HepG2 (cell line): ENCODE results near the gene PLOD3. TPM values are rescaled to one million over a fixed set of nuclear protein-coding genes. Genes with fewer than 3 reads are reported as not detected.

ENCODE experiments used
- ATAC-seq: fragments of 200-7000 bp; cut with Tn5 transposase; 3 replicates; pipeline ENCODE4 v1.9.1; 2020; ENCODE audit warnings: mild to moderate bottlenecking, moderate library complexity
- BruUV-seq: library from RNA; stranded (reverse); fragments of 400-500 nt; replicated peaks from 2 replicates; lab custom pipeline; 2021; lab: Mats Ljungman, UMichigan
- CTCF ChIA-PET: fragments of 300-600 bp; formaldehyde crosslinking; extraction: SDS; loops from one replicate; lab custom pipeline; 2021; ENCODE audit warnings: low total read pairs, inconsistent platforms, low intra/inter-chr PET ratio; lab: Yijun Ruan, JAX
- POLR2A ChIA-PET: fragments of 350-600 bp; sonication (Branson Sonifier 250); formaldehyde crosslinking; loops from one replicate; lab custom pipeline; 2020; ENCODE audit warnings: antibody characterized with exemption, inconsistent platforms; lab: Yijun Ruan, JAX
- DNase-seq: peaks from one replicate; pipeline ENCODE4 v3.0.0-alpha.2; 2015; ENCODE audit warnings: low spot score
- FAIRE-seq: peaks from 3 replicates; lab custom pipeline; 2011; peaks lifted over from hg19 to GRCh38; lab: Jason Lieb, UNC
- H2AFZ ChIP-seq: one replicate; pipeline ENCODE4 v1.6.1; 2011; ENCODE audit warnings: low read length, inconsistent platforms
- H3K27ac ChIP-seq: fragments of 300-600 bp; 3 replicates; pipeline ENCODE4 v1.8.0; 2011; ENCODE audit warnings: mixed run types, mild to moderate bottlenecking, mixed read lengths, low read length, inconsistent platforms; ENCODE audit not compliant: insufficient read depth; ENCODE audit errors: extremely low read length
- H3K27me3 ChIP-seq, 2 experiments: fragments of 200-600 bp in 1 of 2; 2 replicates in 1 of 2; 3 replicates in 1 of 2; pipeline versions ENCODE4 v1.6.0 to v1.8.0; 2011; ENCODE audit warnings: low read length in 2 of 2, mild to moderate bottlenecking in 2 of 2, moderate library complexity in 2 of 2, inconsistent platforms in 1 of 2; ENCODE audit not compliant: insufficient read depth in 2 of 2, control insufficient read depth in 1 of 2
- H3K36me3 ChIP-seq, 2 experiments: fragments of 200-600 bp in 1 of 2; replicated peaks in 1 of 2; 2 replicates in 1 of 2; 3 replicates in 1 of 2; pipeline versions ENCODE4 v1.5.1 to v1.8.0; 2011; ENCODE audit warnings: low read length in 2 of 2, inconsistent platforms in 1 of 2; ENCODE audit not compliant: insufficient read depth in 2 of 2, control insufficient read depth in 1 of 2
- H3K4me1 ChIP-seq: 2 replicates; pipeline ENCODE4 v1.5.1; 2012; ENCODE audit warnings: low read length, inconsistent platforms; ENCODE audit not compliant: insufficient read depth
- H3K4me2 ChIP-seq: 2 replicates; pipeline ENCODE4 v1.6.0; 2011; ENCODE audit warnings: low read depth, low read length, inconsistent platforms
- H3K4me3 ChIP-seq, 3 experiments: fragments of 200-600 bp in 1 of 3; sonication (generic), shearing (Covaris generic) in 1 of 3; replicated peaks in 1 of 3; 2 replicates each; pipeline ENCODE4 v1.5.1; 2011 to 2016; ENCODE audit warnings: low read length in 3 of 3, inconsistent platforms in 2 of 3, low read depth in 2 of 3, mild to moderate bottlenecking in 2 of 3, control low read depth in 1 of 3, mixed read lengths in 1 of 3; ENCODE audit not compliant: insufficient read depth in 1 of 3
- H3K79me2 ChIP-seq: one replicate; pipeline ENCODE4 v1.6.1; 2011; ENCODE audit warnings: low read length, inconsistent platforms; ENCODE audit not compliant: insufficient read depth
- H3K9ac ChIP-seq: 2 replicates; pipeline ENCODE4 v1.6.0; 2011; ENCODE audit warnings: mild to moderate bottlenecking, low read depth, low read length, inconsistent platforms; ENCODE audit not compliant: insufficient read depth
- H3K9me3 ChIP-seq: 2 replicates; pipeline ENCODE4 v1.5.1; 2012; ENCODE audit warnings: mild to moderate bottlenecking, low read length
- H4K20me1 ChIP-seq: 2 replicates; pipeline ENCODE4 v1.6.0; 2011; ENCODE audit warnings: inconsistent platforms, mild to moderate bottlenecking, low read length, moderate library complexity; ENCODE audit not compliant: insufficient read depth
- KAT8 ChIP-seq: IDR thresholded peaks from 2 replicates; pipeline ENCODE4 v1.6.1; 2016; ENCODE audit warnings: missing genetic modification reagents, missing compliant biosample characterization
- RAD51 ChIP-seq: fragments of 450-650 bp; IDR thresholded peaks from 2 replicates; pipeline ENCODE4 v1.6.1; 2016; ENCODE audit warnings: borderline replicate concordance
- RBFOX2 ChIP-seq: fragments of 200-400 bp; formaldehyde crosslinking; IDR thresholded peaks from 2 replicates; pipeline ENCODE4 v1.6.1; 2017; ENCODE audit warnings: low read depth, mild to moderate bottlenecking, low read length
- SOX6 ChIP-seq, 2 experiments: fragments of 450-650 bp in 1 of 2; sonication (generic) in 1 of 2; formaldehyde crosslinking in 1 of 2; IDR thresholded peaks; 2 replicates each; pipeline versions ENCODE4 v1.4.0 to v1.6.1; 2017 to 2020; ENCODE audit warnings: antibody characterized with exemption in 1 of 2, mild to moderate bottlenecking in 1 of 2, missing genetic modification reagents in 1 of 2
- SP1 ChIP-seq, 2 experiments: fragments of 450-650 bp in 1 of 2; sonication (generic) in 1 of 2; formaldehyde crosslinking in 1 of 2; IDR thresholded peaks; 2 replicates each; pipeline versions ENCODE4 v1.4.0 to v1.6.1; 2016 to 2020; ENCODE audit warnings: missing genetic modification reagents in 1 of 2
- ZBTB7A ChIP-seq: sonication (generic); formaldehyde crosslinking; IDR thresholded peaks from 2 replicates; pipeline ENCODE4 v1.8.0; 2022; ENCODE audit warnings: mild to moderate bottlenecking, missing genetic modification reagents
- ZNF10 ChIP-seq: sonication (generic); formaldehyde crosslinking; IDR thresholded peaks from 2 replicates; pipeline ENCODE4 v1.4.0; 2020; ENCODE audit warnings: mild to moderate bottlenecking, low read depth, missing genetic modification reagents, borderline replicate concordance
- WGBS: methylation state at CpG from one replicate; pipeline ENCODE4 v1.1.6; 2017; ENCODE audit warnings: low lambda C conversion rate; 5-methylcytosine and 5-hydroxymethylcytosine counted together
- in situ Hi-C: cut with HindIII; loops from 2 replicates; pipeline ENCODE4 v1.10.0; 2017; ENCODE audit warnings: low pct_unique_long_range_greater_than_20kb; ENCODE audit not compliant: extremely low pct_ligation_motif_present
- intact Hi-C: fragments of 100-400 bp; cut with micrococcal nuclease; formaldehyde crosslinking; loops from one replicate; pipeline ENCODE4 v1.10.0; 2022; ENCODE audit not compliant: unreplicated experiment
- polyA plus RNA-seq, 8 experiments: library from polyadenylated mRNA; depleted of rRNA in 3 of 8; stranded (reverse) in 7 of 8; unstranded in 1 of 8; fragments of >200 nt; fragmentation: Illumina TruSeq in 4 of 8; extraction: Trizol in 4 of 8; gene quantifications; 2 replicates each; pipeline versions ENCODE4 v1.2.1 to v1.2.3, GENCODE V29; 2011 to 2016; ENCODE audit warnings: low read depth in 4 of 8, missing spikeins in 1 of 8, mixed read lengths in 1 of 8; ENCODE audit not compliant: insufficient read depth in 1 of 8
- total RNA-seq, 5 experiments: library from RNA; depleted of rRNA; stranded (reverse); fragments of >200 nt; fragmentation: Illumina TruSeq; extraction: Trizol; gene quantifications; 2 replicates each; pipeline ENCODE4 v1.2.3, GENCODE V29; 2016; ENCODE audit warnings: low read depth in 1 of 5
- TF ChIP-seq, protein P1 (sequence below): sonication (generic); formaldehyde crosslinking; IDR thresholded peaks from 2 replicates; pipeline ENCODE4 v1.5.1; 2020; ENCODE audit warnings: mild to moderate bottlenecking, missing genetic modification reagents, moderate library complexity
- TF ChIP-seq, protein P2 (sequence below): fragments of 450-650 bp; IDR thresholded peaks from 2 replicates; pipeline ENCODE4 v1.6.1; 2017; ENCODE audit warnings: mild to moderate bottlenecking
- TF ChIP-seq, protein P3 (sequence below): sonication (generic); formaldehyde crosslinking; conservative IDR thresholded peaks from 2 replicates; pipeline ENCODE4 v1.4.0; 2020; ENCODE audit warnings: missing genetic modification reagents

The PLOD3 gene
- total and polyA plus RNA-seq, 2 of the 13 experiments (the other 11 are each of a cell fraction or from before 2014, with no cell fraction given), result 65.8 to 67.4 TPM

DNA sequence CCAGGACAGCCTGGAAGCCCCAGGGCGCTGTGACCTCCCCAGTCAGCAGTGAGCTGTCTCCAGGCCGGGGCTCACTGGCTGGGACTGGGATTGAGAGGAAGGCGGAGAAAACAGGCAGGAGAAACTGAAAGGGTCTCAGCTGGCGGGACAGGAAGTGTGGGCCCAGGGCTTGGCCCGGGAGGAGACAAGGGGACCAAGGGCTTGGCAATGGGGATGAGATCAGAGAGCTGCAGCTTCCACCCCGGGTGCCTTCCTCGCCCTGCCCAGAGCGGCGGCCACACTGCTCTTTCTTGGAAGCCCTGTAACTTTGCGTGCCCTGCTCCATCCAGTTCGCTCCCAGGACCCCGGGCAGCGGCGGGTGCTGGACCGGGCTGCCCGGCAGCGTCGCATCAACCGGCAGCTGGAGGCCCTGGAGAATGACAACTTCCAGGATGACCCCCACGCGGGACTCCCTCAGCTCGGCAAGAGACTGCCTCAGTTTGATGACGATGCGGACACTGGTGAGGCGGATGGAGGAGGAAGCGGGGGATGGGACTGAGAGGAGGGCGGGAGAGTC lies 5.0 kb upstream of the PLOD3 start:
- DNase-seq (no peak), ATAC-seq (no peak)
- POLR2A ChIA-PET, result no interaction called here
- Histone ChIP-seq H3K36me3 (peaks cover 4 to 33% of the 10 kb centered on the region in 2 experiments; a peak in 4 of 5 replicates), H3K9ac (no peak overlapping the region), H3K9me3 (no peaks in the 10 kb centered on the region), H3K4me2 (no peak overlapping the region), H2AFZ (no peak overlapping the region), H3K4me1 (peaks cover 23% of the 10 kb centered on the region), H3K27ac (no peak overlapping the region)
- in situ Hi-C loops, result no loop called here
- TF ChIP-seq RBFOX2, result 0 out of 2 replicates have a peak, but pooled peaks have one; percentile 29
- TF ChIP-seq, protein P1, sequence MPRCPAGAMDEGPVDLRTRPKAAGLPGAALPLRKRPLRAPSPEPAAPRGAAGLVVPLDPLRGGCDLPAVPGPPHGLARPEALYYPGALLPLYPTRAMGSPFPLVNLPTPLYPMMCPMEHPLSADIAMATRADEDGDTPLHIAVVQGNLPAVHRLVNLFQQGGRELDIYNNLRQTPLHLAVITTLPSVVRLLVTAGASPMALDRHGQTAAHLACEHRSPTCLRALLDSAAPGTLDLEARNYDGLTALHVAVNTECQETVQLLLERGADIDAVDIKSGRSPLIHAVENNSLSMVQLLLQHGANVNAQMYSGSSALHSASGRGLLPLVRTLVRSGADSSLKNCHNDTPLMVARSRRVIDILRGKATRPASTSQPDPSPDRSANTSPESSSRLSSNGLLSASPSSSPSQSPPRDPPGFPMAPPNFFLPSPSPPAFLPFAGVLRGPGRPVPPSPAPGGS (CRISPR knock-in tag), result no peak
- TF ChIP-seq, all 625 proteins: peak for 1
- no peak for FAIRE-seq
- Histone ChIP-seq H4K20me1 (no peaks in the 10 kb centered on the region), H3K4me3 (no peak overlapping the region), H3K27me3 (no peaks in the 10 kb centered on the region; a peak in 1 of 5 replicates), H3K79me2 (peaks cover 17% of the 10 kb centered on the region)
- BruUV-seq, result no TSS peak
- WGBS, result 97% methylated on average over 25 of the region's 27 CpGs
- intact Hi-C loops, result no loop called here
- CTCF ChIA-PET, result no interaction called here

DNA sequence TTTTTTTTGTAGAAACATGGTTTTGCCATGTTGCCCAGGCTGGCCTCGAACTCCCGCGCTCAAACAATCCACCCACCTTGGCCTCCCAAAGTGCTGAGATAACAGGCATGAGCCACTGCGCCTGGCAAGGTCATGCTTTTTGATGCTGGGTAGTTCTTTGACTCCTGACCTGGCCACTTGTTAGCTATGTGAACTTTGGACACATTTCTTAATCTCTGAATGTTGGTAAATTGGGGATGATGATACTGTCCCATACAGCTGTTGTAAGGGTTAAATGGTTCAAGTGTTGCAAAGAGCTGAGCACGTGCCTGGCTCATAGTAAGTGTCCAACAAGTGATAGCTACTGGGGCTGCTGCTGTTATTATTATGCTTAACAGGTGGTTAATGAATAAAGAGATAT lies 2.9 kb upstream of the PLOD3 start:
- POLR2A ChIA-PET, result interaction anchor here (0.8 to 11.2 kb wide), 7 partner anchors 10 to 89 kb away, joined by 3 to 202 read pairs (median 6); partner anchors contain the start of genes CLDN15, FIS1 and MOGAT3
- Histone ChIP-seq H3K4me1 (peaks cover 37% of the 10 kb centered on the region), H3K79me2 (peaks cover 29% of the 10 kb centered on the region), H4K20me1 (no peaks in the 10 kb centered on the region), H3K9ac (no peak overlapping the region), H3K27me3 (no peaks in the 10 kb centered on the region; a peak in 1 of 5 replicates), H3K4me3 (no peak overlapping the region), H3K4me2 (peak overlapping the region; percentile 91; the same call in 1 of the 2 replicates), H3K9me3 (no peaks in the 10 kb centered on the region), H3K36me3 (peaks cover 2 to 24% of the 10 kb centered on the region in 2 experiments; a peak in 4 of 5 replicates), H2AFZ (no peak overlapping the region), H3K27ac (peak overlapping the region; percentile 84)
- in situ Hi-C loops (no loop called here), intact Hi-C loops (no loop called here)
- no peak for ATAC-seq
- no TSS peak for BruUV-seq
- CTCF ChIA-PET, result no interaction called here
- DNase-seq, result peak; percentile 82
- FAIRE-seq, result peak; percentile 90
- WGBS, result 30% methylated on average over 5 of the region's 5 CpGs
- TF ChIP-seq SP1 (IDR thresholded peaks at IDR 0.05) (no peak), SP1 (CRISPR knock-in tag; IDR thresholded peaks at IDR 0.05) (no peak), KAT8 (CRISPR knock-in tag) (no peak), ZNF10 (CRISPR knock-in tag) (no peak), RAD51 (no peak), SOX6 (IDR thresholded peaks at IDR 0.05) (no peak), SOX6 (CRISPR knock-in tag; IDR thresholded peaks at IDR 0.05) (peak; percentile 75), ZBTB7A (CRISPR knock-in tag) (no peak)
- TF ChIP-seq, protein P2, sequence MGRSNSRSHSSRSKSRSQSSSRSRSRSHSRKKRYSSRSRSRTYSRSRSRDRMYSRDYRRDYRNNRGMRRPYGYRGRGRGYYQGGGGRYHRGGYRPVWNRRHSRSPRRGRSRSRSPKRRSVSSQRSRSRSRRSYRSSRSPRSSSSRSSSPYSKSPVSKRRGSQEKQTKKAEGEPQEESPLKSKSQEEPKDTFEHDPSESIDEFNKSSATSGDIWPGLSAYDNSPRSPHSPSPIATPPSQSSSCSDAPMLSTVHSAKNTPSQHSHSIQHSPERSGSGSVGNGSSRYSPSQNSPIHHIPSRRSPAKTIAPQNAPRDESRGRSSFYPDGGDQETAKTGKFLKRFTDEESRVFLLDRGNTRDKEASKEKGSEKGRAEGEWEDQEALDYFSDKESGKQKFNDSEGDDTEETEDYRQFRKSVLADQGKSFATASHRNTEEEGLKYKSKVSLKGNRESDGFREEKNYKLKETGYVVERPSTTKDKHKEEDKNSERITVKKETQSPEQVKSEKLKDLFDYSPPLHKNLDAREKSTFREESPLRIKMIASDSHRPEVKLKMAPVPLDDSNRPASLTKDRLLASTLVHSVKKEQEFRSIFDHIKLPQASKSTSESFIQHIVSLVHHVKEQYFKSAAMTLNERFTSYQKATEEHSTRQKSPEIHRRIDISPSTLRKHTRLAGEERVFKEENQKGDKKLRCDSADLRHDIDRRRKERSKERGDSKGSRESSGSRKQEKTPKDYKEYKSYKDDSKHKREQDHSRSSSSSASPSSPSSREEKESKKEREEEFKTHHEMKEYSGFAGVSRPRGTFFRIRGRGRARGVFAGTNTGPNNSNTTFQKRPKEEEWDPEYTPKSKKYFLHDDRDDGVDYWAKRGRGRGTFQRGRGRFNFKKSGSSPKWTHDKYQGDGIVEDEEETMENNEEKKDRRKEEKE, result no peak
- TF ChIP-seq, protein P3, sequence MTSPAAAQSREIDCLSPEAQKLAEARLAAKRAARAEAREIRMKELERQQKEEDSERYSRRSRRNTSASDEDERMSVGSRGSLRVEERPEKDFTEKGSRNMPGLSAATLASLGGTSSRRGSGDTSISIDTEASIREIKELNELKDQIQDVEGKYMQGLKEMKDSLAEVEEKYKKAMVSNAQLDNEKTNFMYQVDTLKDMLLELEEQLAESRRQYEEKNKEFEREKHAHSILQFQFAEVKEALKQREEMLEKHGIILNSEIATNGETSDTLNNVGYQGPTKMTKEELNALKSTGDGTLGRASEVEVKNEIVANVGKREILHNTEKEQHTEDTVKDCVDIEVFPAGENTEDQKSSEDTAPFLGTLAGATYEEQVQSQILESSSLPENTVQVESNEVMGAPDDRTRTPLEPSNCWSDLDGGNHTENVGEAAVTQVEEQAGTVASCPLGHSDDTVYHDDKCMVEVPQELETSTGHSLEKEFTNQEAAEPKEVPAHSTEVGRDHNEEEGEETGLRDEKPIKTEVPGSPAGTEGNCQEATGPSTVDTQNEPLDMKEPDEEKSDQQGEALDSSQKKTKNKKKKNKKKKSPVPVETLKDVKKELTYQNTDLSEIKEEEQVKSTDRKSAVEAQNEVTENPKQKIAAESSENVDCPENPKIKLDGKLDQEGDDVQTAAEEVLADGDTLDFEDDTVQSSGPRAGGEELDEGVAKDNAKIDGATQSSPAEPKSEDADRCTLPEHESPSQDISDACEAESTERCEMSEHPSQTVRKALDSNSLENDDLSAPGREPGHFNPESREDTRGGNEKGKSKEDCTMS (CRISPR knock-in tag), result no peak
